Adrenal gland (tissue), 5 donors: Measurements from ENCODE around the gene ARL15.

Experiments
- POLR2A ChIP-seq, 2 donors: fragments of 450-650 bp; IDR thresholded peaks; one replicate each; pipeline ENCODE4 v1.6.1; 2017; ENCODE audit warnings: antibody characterized with exemption in 2 of 2, mild to moderate bottlenecking in 2 of 2, moderate library complexity in 1 of 2
- TF ChIP-seq, protein P1 (sequence below), 6 experiments: fragments of 450-650 bp in 4 of 6; fragments of 200-600 bp in 2 of 6; sonication (generic) in 1 of 6; IDR thresholded peaks; 1 replicate in 5 of 6; 2 replicates in 1 of 6; pipeline versions ENCODE4 v1.5.1 to v1.8.0; 2016 to 2021; ENCODE audit warnings: antibody characterized with exemption in 6 of 6, mild to moderate bottlenecking in 2 of 6, moderate library complexity in 1 of 6
- donor health status: DM: no; HTN: no; CAD: no.

DNA sequence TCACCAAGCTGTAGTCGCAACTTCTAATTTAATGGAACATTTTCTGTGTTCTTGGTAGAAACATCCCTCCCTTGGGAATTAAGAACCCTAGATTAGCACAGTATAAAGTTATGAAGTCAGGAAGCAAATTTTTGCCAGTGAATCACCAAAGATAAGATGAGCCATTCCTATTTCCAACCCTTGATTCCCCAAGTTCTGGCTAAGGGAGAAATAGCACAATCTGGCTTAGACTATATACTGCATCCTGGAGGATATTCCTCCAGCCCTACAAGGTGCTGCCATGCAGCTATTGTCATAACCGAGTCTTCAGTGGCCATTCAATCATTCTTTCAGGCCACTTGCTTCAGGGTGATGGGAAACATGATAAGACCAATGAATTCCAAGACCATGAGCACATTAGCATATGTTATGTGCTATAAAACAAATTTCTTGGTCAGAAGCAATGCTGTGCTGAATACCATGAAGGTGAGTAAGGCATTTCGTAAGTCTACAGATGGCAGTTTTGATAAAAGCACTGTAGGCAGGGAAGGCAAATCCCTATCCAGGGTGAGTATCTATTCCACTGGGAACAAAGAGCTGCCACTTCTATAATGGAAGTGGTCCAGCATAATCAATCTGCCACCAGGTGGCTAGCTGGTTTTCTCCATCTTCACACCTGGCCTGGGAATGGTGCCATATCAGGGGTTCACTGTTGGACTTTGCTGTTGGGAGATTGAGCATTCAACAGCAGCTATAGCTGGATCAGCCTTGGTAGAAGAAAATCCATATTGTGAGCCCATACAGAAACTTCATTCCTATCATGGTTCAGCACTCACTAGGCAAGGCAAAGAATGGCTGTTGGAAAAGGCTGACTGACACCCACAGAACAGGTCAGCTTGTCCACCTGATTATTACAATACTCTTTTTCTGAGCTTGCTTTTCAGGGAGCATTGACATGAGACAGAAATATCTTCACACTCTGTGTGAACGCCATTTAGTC is 19.6 kb upstream of the ARL15 start:
- TF ChIP-seq, protein P1, sequence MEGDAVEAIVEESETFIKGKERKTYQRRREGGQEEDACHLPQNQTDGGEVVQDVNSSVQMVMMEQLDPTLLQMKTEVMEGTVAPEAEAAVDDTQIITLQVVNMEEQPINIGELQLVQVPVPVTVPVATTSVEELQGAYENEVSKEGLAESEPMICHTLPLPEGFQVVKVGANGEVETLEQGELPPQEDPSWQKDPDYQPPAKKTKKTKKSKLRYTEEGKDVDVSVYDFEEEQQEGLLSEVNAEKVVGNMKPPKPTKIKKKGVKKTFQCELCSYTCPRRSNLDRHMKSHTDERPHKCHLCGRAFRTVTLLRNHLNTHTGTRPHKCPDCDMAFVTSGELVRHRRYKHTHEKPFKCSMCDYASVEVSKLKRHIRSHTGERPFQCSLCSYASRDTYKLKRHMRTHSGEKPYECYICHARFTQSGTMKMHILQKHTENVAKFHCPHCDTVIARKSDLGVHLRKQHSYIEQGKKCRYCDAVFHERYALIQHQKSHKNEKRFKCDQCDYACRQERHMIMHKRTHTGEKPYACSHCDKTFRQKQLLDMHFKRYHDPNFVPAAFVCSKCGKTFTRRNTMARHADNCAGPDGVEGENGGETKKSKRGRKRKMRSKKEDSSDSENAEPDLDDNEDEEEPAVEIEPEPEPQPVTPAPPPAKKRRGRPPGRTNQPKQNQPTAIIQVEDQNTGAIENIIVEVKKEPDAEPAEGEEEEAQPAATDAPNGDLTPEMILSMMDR (IDR thresholded peaks at IDR 0.05), result no peak
- TF ChIP-seq POLR2A (IDR thresholded peaks at IDR 0.05), result no peak
